Thyroid gland (tissue), 4 donors: ENCODE results near the gene WDR49. TPM values are rescaled to one million over a fixed set of nuclear protein-coding genes. Genes with fewer than 3 reads are reported as not detected.

Source experiments
- DNase-seq, 2 donors: peaks; one replicate each; pipeline ENCODE4 v3.0.0-alpha.2; 2019
- H3K27ac ChIP-seq, 3 donors: fragments of 200-600 bp; sonication (generic); 1 replicate in 2 of 3; 2 replicates in 1 of 3; pipeline ENCODE4 v1.5.1; 2016 to 2019; ENCODE audit warnings: mild to moderate bottlenecking in 1 of 3, moderate library complexity in 1 of 3
- H3K27me3 ChIP-seq: fragments of 200-600 bp; sonication (generic); one replicate; pipeline ENCODE4 v1.5.1; 2019
- H3K36me3 ChIP-seq, 2 donors: fragments of 200-600 bp; sonication (generic); one replicate each; pipeline ENCODE4 v1.5.1; 2016 to 2019
- H3K4me1 ChIP-seq, 2 donors: fragments of 200-600 bp; sonication (generic); one replicate each; pipeline ENCODE4 v1.5.1; 2017 to 2019
- H3K4me3 ChIP-seq, 3 donors: fragments of 200-600 bp; sonication (generic); replicated peaks in 1 of 3; 1 replicate in 2 of 3; 2 replicates in 1 of 3; pipeline ENCODE4 v1.5.1; 2016; ENCODE audit warnings: mild to moderate bottlenecking in 1 of 3
- H3K9me3 ChIP-seq: fragments of 200-600 bp; sonication (generic); one replicate; pipeline ENCODE4 v1.5.1; 2017
- CTCF ChIP-seq, 6 experiments: fragments of 200-600 bp in 3 of 6; fragments of 450-650 bp in 3 of 6; sonication (generic) in 3 of 6; IDR thresholded peaks; one replicate each; pipeline ENCODE4 v1.5.1; 2016 to 2019; ENCODE audit warnings: antibody characterized with exemption in 6 of 6, mild to moderate bottlenecking in 2 of 6, inconsistent platforms in 1 of 6, moderate library complexity in 1 of 6
- POLR2A ChIP-seq, 2 donors: fragments of 450-650 bp; IDR thresholded peaks; one replicate each; pipeline ENCODE4 v1.6.1; 2017; ENCODE audit warnings: antibody characterized with exemption in 2 of 2, mild to moderate bottlenecking in 2 of 2, moderate library complexity in 1 of 2
- WGBS, 2 donors: methylation state at CpG; one replicate each; pipeline ENCODE4 v1.1.5; 2017; 5-methylcytosine and 5-hydroxymethylcytosine counted together
- intact Hi-C: fragments of 100-400 bp; cut with DNase I; formaldehyde crosslinking; loops from one replicate; pipeline ENCODE4 v1.15.1; 2023
- small RNA-seq: library from RNA; depleted of rRNA; stranded (forward); fragments of <200 nt; gene quantifications from one replicate; pipeline ENCODE3, GENCODE V24; 2016
- total RNA-seq, 4 donors: library from RNA; depleted of rRNA; stranded (reverse); fragments of >200 nt; gene quantifications; one replicate each; pipeline ENCODE4 v1.2.3, GENCODE V29; 2016

The WDR49 gene
- total RNA-seq, 4 donors from 2014 or later = 0.56 to 2.2 (median 1.6) TPM

GRCh38 chr3:167450195-167450594 lies 203.5 kb downstream of the WDR49 start:
- Histone ChIP-seq H3K27ac (no peak overlapping the region), H3K27me3 (no peaks in the 10 kb centered on the region), H3K36me3 (no peaks in the 10 kb centered on the region), H3K9me3 (no peaks in the 10 kb centered on the region), H3K4me3 (no peak overlapping the region), H3K4me1 (no peaks in the 10 kb centered on the region)
- intact Hi-C loops = no loop called here
- no peak for TF ChIP-seq POLR2A (IDR thresholded peaks at IDR 0.05)
- no peak for TF ChIP-seq CTCF (IDR thresholded peaks at IDR 0.05)
- DNase-seq = no peak
- 83% methylated on average over 5 of the region's 5 CpGs for WGBS, 2 donors

DNA sequence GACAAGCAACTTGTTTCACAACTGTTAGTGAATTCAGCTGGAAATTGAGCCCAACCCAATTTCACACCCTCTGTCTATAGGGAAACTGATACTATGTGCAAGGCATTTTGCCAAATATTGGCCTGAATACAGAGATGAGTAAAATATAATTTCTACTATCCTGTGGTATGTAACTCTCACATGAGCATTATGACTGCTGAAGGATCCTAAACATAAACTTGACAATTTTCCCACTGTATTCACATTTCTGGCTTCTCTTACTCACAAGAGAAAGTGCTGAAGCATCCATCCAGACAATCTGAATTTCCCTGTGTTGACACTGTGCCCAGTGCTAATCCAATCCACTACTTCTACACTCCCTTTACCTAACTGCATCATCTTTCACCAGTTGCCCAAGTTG lies 208.3 kb downstream of the WDR49 start:
- H3K27ac ChIP-seq = no peak overlapping the region
- no peak for DNase-seq
- TF ChIP-seq CTCF (IDR thresholded peaks at IDR 0.05) = no peak
- no peak for TF ChIP-seq POLR2A (IDR thresholded peaks at IDR 0.05)
- no peak overlapping the region for H3K4me3 ChIP-seq
- H3K9me3 ChIP-seq = no peaks in the 10 kb centered on the region
- intact Hi-C loops = no loop called here
- no peaks in the 10 kb centered on the region for H3K36me3 ChIP-seq
- no peaks in the 10 kb centered on the region for H3K27me3 ChIP-seq
- no peaks in the 10 kb centered on the region for H3K4me1 ChIP-seq

- no peak for DNase-seq
- intact Hi-C loops = no loop called here
- H3K36me3 ChIP-seq = no peaks in the 10 kb centered on the region
- H3K4me3 ChIP-seq = no peak overlapping the region
- no peaks in the 10 kb centered on the region for H3K27me3 ChIP-seq
- no peaks in the 10 kb centered on the region for H3K9me3 ChIP-seq
- TF ChIP-seq CTCF (IDR thresholded peaks at IDR 0.05) (no peak), POLR2A (IDR thresholded peaks at IDR 0.05) (no peak)
- no peaks in the 10 kb centered on the region for H3K4me1 ChIP-seq
- WGBS, 2 donors = 71 to 80% methylated on average over 2 of the region's 2 CpGs
- H3K27ac ChIP-seq = no peak overlapping the region
These were observed 212.5 kb downstream of the WDR49 start for GRCh38 chr3:167441256-167441655.

- Histone ChIP-seq H3K36me3 (no peaks in the 10 kb centered on the region), H3K27ac (no peak overlapping the region), H3K27me3 (no peaks in the 10 kb centered on the region), H3K9me3 (no peaks in the 10 kb centered on the region), H3K4me3 (no peak overlapping the region), H3K4me1 (no peaks in the 10 kb centered on the region)
- no peak for TF ChIP-seq POLR2A (IDR thresholded peaks at IDR 0.05)
- TF ChIP-seq CTCF (IDR thresholded peaks at IDR 0.05) = no peak
- no peak for DNase-seq
- intact Hi-C loops = no loop called here
- 81 to 87% methylated on average over 2 of the region's 2 CpGs for WGBS, 2 donors
These were observed 216.2 kb downstream of the WDR49 start for GRCh38 chr3:167437428-167438139.

Small RNA genes lying within 50 kb of the gene (small RNA-seq; reads per million reads assigned to genes)
- gene HMGN1P8 = not detected

Other genes starting within 250 kb of the WDR49 start
- not detected for gene SERPINI2, start 179.9 kb downstream of the WDR49 start, total RNA-seq
- 10 to 100 TPM; 56.7 to 80.8 (median 76.9) TPM for gene PDCD10, start 81.0 kb upstream of the WDR49 start, total RNA-seq
- 1 to 10 TPM; 3.1 to 4.0 (median 3.5) TPM for gene SERPINI1, start 81.8 kb upstream of the WDR49 start, total RNA-seq